RKO (cell line): ENCODE measurements around the gene SLC7A1.

Source experiments
- DNase-seq: peaks from one replicate; pipeline ENCODE4 v3.0.0-alpha.2; 2016; ENCODE audit warnings: low spot score

Gene SLC7A1

DNA sequence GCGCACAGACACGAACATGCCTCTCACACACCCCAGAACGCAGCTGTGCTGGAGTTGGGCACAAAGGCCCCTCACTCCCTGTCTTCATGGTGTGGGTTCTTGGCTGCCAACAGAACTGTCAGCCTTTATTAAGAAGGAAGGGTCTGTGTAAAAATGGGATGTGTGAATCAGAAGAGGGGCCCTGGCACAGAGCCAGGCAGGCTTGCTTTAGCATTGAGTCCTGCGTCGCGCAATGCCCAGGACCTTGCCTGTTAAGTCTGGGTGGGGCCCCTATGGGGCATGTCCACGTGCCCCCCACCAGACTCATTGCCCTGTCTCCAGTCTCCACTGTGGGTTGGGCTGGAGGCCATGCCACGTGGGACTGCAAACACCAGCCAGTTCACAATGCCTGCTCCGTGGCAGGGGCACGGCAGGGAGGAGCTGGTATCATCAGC, 84.8 kb downstream of the SLC7A1 start:
- no peak for DNase-seq

GRCh38 chr13:29509999-29510589, 85.4 kb downstream of the SLC7A1 start:
- DNase-seq = peak; percentile 48

DNA sequence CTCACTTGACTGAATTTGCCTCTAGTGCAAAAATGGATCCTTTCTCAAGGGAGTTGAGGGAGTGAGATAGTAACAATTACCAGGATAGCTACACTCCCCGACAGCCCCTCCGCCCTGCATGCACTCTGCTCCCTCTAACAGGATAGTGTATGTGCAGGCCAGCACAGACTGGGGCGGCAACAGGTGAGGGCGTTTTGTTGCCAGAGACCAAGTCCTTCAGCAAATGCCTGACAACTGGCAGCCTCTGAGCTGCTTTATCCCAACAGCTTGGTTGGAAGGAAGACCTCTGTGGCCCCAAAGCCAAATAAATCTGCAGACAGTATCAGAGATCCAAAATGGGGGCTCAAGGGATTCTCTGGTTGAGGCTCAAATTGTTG, 86.6 kb downstream of the SLC7A1 start:
- no peak for DNase-seq

- peak; percentile 79 for DNase-seq
Measured at GRCh38 chr13:29508130-29508875, 87.2 kb downstream of the SLC7A1 start.

DNA sequence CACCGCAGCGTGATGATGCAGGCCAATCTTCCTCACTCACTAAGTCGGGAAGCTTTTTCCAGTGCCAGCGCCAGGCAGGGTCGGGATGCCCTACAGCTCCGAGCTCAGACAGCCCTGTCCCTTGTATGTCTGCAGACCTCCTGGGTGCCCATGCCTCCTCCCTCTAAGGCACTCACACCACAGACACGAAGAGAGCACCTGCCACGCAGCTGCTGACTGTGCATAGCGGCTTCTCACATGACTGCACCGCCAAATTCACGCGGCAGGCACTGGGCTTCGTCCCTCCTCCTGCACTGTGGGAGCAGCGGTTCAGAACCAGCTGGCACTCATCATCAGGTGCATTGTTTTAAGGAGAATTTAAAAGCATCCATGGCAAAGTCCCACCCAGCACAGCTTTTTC, 88.1 kb downstream of the SLC7A1 start:
- no peak for DNase-seq

DNA sequence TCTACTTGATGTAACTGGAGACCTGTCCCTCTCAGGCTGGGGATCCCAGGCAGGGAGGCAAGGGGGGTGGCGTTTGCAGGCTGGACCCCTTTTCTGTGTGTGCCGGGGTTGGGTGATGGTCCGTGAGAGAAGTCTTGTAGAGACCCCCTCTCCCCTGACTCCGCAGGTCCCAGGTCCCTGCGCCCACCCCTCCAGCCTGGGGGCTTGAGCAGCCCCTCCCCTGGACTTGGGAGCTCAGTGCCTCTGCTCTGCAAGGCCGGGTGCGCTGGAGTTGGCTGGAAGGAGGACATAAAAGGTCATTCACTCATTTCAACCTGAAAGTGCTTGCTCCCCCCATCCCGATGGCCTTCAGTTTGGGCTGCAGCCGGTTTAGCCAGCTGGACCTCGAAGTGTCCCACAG, 89.5 kb downstream of the SLC7A1 start:
- DNase-seq = no peak

GRCh38 chr13:29505511-29505910, 90.0 kb downstream of the SLC7A1 start:
- DNase-seq = no peak

- DNase-seq = no peak
Measured at GRCh38 chr13:29504691-29505090, 90.8 kb downstream of the SLC7A1 start.

DNA sequence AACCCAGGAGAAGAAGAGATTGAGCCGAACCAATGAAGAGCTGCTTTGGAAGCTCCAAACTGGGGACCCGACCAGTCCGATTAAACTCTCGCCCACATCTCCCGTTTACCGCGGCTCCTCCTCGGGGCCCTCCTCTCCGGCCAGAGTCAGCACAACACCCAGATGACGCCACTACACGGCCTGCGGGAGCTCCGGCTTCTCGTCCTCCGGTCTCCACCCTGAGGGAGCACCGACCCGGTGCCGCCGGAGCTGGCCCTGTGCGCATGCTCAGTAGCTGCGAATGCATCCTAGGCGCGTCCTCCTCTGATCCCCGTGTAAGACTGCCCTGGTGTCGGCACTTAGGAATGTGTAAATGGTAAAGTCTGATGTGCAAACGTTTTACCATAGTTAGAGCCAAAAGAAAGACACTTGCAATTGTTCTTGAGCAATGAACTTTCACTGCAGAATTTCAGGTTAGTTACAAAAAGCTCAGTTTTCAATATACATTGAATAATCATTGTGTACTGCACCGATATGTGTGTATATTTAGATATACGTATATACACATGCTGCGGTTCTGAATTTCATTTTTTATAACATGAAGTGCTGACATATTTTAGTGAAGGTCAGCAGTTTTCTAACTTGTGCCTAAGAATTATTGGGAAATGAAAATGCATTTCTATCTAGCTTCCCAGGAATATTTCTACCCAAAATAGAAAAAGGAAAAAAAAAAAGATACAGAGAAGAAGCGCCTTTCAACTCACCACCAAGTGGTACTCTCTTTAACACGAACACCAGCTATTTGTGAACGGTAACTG, 92.2 kb downstream of the SLC7A1 start:
- DNase-seq = no peak

DNA sequence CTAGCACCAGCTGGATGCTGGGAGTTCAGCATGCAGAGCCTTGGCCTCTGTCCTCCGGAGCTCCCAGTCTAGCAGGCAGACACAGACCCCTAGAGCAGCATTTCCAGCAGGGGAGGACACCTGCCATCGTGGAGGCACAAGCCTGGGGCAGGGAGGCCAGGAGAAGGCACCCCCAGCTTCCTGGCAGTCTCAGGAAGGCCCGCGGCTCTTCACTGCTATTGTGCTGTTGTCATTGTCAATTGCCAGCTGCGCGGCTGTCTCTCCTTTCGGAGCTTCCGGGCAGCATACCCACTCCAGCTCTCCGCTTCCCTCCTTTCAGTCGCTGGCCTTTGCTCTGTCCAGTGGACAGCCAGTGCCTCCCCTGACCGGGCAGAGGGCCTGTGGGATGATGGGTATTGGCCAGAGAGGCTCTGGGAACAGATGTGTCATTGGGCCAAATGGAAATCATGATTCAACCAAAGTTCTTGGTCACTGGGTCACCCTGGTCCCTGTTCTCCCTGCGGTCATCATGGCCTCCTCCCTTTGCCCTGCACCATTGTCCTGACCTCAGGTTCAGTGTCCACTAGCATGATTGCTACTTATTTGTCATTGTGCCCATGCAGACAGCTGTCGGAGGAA, 93.0 kb downstream of the SLC7A1 start:
- DNase-seq = no peak

DNA sequence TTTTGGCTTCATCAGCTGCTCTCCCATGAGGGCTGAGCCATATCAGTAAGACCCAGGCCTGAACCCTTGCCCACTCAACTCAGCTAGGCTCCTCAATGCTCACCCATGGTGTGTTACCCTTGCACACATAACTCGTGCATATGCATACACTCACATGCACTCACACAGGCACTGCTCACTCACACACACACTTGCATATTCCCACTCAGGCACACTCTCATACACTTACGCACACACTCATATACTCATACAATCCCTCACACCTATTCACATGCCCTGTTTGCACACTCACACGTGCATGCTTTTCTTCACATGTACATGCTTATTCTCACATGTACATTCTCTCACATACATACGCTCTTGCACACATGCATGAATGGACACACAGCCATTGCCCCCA, 93.8 kb downstream of the SLC7A1 start:
- no peak for DNase-seq

DNA sequence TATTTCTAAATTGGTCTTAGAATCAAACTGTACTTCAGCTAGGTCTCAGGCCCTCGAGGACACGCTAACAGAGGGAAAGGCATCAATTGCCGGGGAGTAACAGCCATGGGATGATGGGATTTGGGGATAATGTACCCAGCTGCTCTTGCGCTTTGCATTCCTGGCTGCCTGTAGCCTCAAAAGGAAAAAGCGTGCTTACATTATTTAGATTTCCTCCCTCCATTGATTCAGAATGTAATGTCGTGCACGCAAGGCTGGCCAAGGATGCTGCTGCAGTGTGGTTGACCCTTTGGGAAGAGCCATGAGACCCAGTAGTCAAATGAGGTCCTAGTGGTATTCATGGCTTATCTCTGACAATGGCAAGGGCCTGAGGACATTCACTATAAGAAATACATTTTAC, 95.1 kb downstream of the SLC7A1 start:
- DNase-seq = no peak

DNA sequence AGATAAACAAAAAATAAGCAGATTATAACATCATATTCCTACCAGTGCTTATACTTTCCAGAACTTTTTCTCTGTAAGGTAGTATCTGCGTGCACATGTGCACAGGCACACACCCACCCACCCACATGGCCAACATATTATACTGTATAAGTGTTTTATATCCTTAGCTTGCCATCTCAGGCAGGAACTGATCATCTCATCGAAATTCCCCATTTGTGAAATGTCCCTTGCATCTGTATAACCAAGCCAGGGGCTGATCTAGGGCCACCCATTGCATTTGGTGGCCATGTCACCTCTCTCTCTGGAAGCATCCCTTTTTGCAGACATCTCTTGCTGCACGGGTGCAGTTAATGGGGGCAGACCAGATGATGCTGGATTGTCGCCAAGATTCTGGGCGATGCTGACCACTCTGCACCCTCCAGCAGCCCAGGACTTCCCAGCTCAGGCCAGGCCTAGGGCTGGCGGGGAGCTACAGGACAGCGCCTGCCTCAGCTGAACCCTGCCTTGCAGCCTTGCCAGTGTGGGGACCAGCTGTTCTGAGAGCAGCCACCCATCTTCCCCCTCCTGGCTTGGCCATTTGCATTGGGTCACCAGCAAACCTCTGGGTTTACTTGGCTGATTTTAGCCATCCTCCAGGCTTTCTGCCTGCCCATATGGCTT, 95.9 kb downstream of the SLC7A1 start:
- no peak for DNase-seq

DNA sequence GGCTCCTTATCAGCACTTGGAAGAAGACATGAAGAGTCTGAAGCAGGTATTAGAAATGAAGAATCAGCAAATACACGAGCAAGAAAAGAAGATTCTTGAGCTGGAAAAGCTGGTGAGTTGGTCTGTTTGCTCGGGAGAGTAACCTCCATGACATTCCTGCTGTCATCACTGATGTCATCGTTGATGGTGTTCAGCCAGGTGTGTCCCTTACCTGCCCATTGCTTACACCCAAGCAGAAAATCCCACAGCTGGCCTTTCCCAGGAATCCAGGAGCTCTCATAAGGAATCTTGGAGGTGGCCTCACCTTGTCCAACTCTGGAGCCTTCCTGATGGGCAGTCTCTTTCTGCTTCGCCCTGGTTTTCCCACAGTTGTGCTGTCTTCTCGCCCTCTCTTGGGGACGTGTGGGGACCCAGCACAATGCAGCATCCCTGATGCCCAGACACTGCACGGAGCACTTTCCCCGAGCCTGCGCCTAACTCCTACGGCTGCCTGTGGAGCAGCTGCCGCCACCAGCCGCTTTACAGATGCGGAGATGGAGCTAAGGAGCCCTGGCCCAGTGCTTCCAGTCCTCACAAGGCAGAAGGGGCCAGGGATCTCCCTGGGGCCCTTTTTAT, 97.0 kb downstream of the SLC7A1 start:
- no peak for DNase-seq

DNA sequence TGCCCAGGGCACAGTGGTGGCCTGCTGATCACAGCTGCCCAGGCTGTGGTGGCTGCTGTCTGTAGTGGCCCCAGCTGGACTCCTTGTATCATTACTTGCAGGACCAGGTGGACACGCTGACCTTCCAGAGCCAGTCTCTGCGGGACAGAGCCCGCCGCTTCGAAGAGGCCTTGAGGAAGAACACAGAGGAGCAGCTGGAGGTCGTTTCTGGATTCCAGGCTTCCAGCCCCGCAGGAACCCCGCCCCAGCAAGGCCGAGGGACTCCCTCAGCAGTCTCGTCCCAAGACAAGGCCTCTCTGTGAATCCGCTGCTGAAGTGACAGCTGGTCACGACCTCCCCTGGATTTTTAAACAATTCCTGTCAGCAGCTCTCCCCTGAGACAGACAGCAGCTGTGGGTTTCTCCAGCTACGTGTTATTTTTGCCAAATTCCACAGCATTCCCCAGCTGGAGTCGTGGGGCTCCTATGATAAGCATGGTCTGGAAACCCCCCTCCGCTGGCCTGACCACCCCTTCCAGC, 98.3 kb downstream of the SLC7A1 start:
- DNase-seq = no peak

GRCh38 chr13:29496241-29496712, 99.2 kb downstream of the SLC7A1 start:
- DNase-seq = no peak

- DNase-seq = no peak
Measured at GRCh38 chr13:29494520-29494919, 101.0 kb downstream of the SLC7A1 start.

DNA sequence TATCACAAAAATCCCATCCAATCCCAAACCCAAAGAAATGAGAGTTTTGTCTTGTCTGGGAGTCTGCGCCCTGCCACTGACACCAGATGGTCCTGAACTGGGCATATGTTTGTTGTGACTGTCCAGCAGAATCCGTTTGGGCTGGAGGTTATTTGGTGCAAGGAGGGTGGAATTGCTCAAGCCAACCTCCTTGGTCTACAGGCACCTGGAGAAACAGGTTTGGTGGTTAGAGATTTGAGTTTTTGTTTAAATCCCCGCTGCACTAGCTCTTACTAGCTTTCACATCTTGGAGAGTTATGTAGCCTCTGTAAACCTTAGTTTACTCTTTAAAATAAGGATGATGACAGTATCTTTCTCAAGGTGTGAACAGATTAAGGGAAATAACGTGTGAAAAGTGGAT, 101.7 kb downstream of the SLC7A1 start:
- no peak for DNase-seq

DNA sequence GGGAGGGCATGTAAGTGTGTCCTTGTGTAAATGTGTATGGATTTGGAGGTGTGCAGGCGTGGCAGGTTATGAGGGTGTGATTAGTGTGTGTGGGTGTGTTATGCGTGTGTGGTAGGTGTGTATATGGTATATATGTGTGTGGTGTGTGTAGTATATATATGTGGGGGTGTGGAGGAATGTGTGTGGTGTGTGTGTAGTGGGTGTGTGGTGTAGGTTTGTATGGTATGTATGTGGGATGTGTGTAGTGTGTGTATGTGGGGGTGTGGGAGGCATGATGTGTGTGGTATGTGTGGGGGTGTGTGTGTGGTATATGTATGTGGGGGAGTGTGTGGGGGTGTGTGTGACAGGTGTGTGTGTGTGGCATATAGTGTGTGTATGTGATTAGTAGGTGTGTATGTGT, 104.2 kb downstream of the SLC7A1 start:
- DNase-seq = no peak

GRCh38 chr13:29490561-29490885, 105.0 kb downstream of the SLC7A1 start:
- DNase-seq = no peak
